Measurements from ENCODE around the gene IQCH. TPM values are rescaled to one million over a fixed set of nuclear protein-coding genes. Genes with fewer than 3 reads are reported as not detected.

The IQCH gene
- total and polyA plus RNA-seq, 9 of the 15 experiments (the other 6 are each of a cell fraction or from before 2014, with no cell fraction given): 1.8 to 3.9 (median 2.7) TPM

DNA sequence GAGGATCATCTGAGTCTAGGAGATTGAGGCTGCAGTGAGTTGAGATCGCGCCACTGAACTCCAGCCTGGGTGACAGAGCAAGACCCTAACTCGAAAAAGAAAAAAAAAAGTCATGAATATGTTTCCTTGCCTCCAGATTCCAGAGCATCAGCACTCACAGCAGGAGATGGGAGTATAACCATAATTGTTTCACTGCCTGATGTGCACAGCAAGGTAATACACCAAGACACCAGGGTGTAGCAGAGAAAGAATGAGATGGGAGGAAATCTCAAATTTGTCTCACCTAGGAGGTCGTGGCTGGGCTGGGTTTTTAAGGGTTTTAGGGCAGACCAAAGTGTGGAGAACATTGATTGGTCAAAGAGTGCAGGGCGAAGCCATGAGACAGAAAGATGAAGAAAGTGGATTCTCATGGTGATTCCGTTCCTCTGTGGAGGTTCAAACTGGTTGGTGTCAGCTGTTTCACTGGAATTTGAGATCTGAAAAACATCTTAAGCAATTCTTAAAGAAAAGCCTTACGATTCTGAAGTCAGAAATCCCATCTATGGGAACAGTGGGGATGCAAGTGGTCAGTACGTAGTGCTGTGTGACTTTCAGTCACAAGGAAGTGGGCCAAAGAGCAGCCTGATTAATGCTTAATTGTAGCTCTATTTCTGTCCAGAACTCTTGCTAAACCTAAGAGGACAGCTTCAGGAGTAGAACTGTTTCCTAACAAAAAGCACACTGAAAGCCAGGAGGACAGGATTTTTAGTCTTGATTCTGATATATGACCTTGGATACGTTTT, 258.5 kb downstream of the IQCH start:
- ChIA-PET CTCF (ENCODE audit: low intra/inter-chr PET ratio) (no interaction called here), POLR2A (no interaction called here)
- intact Hi-C loops (cut with micrococcal nuclease): no loop called here
- H2AFZ ChIP-seq (ENCODE audit: low read depth, low read length): no peak overlapping the region
- H3K4me1 ChIP-seq (replicated peaks in 1 of 2; ENCODE audit: control insufficient read depth in 2 of 2, insufficient read depth in 2 of 2, low read length in 2 of 2): peaks cover 6 to 10% of the 10 kb centered on the region in 2 experiments; a peak in 3 of 5 replicates
- H3K9me3 ChIP-seq (replicated peaks; ENCODE audit: control insufficient read depth, insufficient read depth, low read depth, low read length): no peaks in the 10 kb centered on the region
- no peaks in the 10 kb centered on the region for H4K20me1 ChIP-seq (replicated peaks; ENCODE audit: control insufficient read depth, insufficient read depth, low read length)
- H3K79me2 ChIP-seq (ENCODE audit: control insufficient read depth, insufficient read depth, low read length): no peaks in the 10 kb centered on the region
- no peak overlapping the region for H3K9ac ChIP-seq (ENCODE audit: insufficient read depth in 1 of 2, low read depth in 2 of 2, low read length in 2 of 2)
- ATAC-seq (no peak), DNase-seq (ENCODE audit: extremely low read depth in 1 of 4, low spot score in 3 of 4) (no peak), FAIRE-seq (no peak)
- no peak overlapping the region for H3K4me2 ChIP-seq (ENCODE audit: insufficient read depth, low read length)
- H3K36me3 ChIP-seq (ENCODE audit: control insufficient read depth, insufficient read depth, low read length): no peaks in the 10 kb centered on the region
- in situ Hi-C loops (cut with MboI): no loop called here
- H3K4me3 ChIP-seq: no peak overlapping the region
- no TSS peak for BruUV-seq (replicated peaks)
- WGBS (ENCODE audit: insufficient coverage, low coverage, missing lambda C conversion rate): 55% methylated on average over 9 of the region's 9 CpGs
- H3K27ac ChIP-seq (ENCODE audit: extremely low read depth, low read depth, low read length): no peak overlapping the region
- no peaks in the 10 kb centered on the region for H3K9me1 ChIP-seq (ENCODE audit: control insufficient read depth, insufficient read depth, low read length)
- TF ChIP-seq, protein P1, sequence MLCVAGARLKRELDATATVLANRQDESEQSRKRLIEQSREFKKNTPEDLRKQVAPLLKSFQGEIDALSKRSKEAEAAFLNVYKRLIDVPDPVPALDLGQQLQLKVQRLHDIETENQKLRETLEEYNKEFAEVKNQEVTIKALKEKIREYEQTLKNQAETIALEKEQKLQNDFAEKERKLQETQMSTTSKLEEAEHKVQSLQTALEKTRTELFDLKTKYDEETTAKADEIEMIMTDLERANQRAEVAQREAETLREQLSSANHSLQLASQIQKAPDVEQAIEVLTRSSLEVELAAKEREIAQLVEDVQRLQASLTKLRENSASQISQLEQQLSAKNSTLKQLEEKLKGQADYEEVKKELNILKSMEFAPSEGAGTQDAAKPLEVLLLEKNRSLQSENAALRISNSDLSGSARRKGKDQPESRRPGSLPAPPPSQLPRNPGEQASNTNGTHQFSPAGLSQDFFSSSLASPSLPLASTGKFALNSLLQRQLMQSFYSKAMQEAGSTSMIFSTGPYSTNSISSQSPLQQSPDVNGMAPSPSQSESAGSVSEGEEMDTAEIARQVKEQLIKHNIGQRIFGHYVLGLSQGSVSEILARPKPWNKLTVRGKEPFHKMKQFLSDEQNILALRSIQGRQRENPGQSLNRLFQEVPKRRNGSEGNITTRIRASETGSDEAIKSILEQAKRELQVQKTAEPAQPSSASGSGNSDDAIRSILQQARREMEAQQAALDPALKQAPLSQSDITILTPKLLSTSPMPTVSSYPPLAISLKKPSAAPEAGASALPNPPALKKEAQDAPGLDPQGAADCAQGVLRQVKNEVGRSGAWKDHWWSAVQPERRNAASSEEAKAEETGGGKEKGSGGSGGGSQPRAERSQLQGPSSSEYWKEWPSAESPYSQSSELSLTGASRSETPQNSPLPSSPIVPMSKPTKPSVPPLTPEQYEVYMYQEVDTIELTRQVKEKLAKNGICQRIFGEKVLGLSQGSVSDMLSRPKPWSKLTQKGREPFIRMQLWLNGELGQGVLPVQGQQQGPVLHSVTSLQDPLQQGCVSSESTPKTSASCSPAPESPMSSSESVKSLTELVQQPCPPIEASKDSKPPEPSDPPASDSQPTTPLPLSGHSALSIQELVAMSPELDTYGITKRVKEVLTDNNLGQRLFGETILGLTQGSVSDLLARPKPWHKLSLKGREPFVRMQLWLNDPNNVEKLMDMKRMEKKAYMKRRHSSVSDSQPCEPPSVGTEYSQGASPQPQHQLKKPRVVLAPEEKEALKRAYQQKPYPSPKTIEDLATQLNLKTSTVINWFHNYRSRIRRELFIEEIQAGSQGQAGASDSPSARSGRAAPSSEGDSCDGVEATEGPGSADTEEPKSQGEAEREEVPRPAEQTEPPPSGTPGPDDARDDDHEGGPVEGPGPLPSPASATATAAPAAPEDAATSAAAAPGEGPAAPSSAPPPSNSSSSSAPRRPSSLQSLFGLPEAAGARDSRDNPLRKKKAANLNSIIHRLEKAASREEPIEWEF (CRISPR knock-in tag; IDR thresholded peaks at IDR 0.05): no peak
- TF ChIP-seq ZNF584 (CRISPR knock-in tag; IDR thresholded peaks at IDR 0.05; ENCODE audit: low read depth): no peak
- TF ChIP-seq POLR3G (IDR thresholded peaks at IDR 0.05; ENCODE audit: extremely low read depth, insufficient read length, insufficient replicate concordance): no peak
- TF ChIP-seq THRAP3 (IDR thresholded peaks at IDR 0.05; ENCODE audit: borderline replicate concordance): no peak
- TF ChIP-seq ZFX (CRISPR knock-in tag; IDR thresholded peaks at IDR 0.05): no peak
- TF ChIP-seq SAP30 (IDR thresholded peaks at IDR 0.05; ENCODE audit: borderline replicate concordance, insufficient read depth, low read depth, low read length, poor library complexity, severe bottlenecking): no peak
- TF ChIP-seq ZKSCAN1 (IDR thresholded peaks at IDR 0.05; ENCODE audit: low read depth, low read length): no peak
- no peak for TF ChIP-seq NRF1 (conservative IDR thresholded peaks at IDR 0.05 in 1 of 2, IDR thresholded peaks at IDR 0.05 in 1 of 2)
- TF ChIP-seq, protein P2, sequence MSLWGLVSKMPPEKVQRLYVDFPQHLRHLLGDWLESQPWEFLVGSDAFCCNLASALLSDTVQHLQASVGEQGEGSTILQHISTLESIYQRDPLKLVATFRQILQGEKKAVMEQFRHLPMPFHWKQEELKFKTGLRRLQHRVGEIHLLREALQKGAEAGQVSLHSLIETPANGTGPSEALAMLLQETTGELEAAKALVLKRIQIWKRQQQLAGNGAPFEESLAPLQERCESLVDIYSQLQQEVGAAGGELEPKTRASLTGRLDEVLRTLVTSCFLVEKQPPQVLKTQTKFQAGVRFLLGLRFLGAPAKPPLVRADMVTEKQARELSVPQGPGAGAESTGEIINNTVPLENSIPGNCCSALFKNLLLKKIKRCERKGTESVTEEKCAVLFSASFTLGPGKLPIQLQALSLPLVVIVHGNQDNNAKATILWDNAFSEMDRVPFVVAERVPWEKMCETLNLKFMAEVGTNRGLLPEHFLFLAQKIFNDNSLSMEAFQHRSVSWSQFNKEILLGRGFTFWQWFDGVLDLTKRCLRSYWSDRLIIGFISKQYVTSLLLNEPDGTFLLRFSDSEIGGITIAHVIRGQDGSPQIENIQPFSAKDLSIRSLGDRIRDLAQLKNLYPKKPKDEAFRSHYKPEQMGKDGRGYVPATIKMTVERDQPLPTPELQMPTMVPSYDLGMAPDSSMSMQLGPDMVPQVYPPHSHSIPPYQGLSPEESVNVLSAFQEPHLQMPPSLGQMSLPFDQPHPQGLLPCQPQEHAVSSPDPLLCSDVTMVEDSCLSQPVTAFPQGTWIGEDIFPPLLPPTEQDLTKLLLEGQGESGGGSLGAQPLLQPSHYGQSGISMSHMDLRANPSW (CRISPR knock-in tag; IDR thresholded peaks at IDR 0.05): no peak
- TF ChIP-seq RBM39 (optimal IDR thresholded peaks at IDR 0.05; ENCODE audit: low read depth, low read length): no peak
- no peak for TF ChIP-seq TGIF2 (CRISPR knock-in tag; IDR thresholded peaks at IDR 0.05)
- no peak for TF ChIP-seq JUND (IDR thresholded peaks at IDR 0.05; ENCODE audit: borderline replicate concordance, low read depth, low read length)
- TF ChIP-seq JUND (tag; IDR thresholded peaks at IDR 0.05; ENCODE audit: borderline replicate concordance, low read depth, low read length): no peak
- TF ChIP-seq BDP1 (IDR thresholded peaks at IDR 0.05; ENCODE audit: insufficient read depth, insufficient read length): no peak
- H3K27me3 ChIP-seq (ENCODE audit: control insufficient read depth in 2 of 2, insufficient read depth in 2 of 2, low read length in 2 of 2): no peaks in the 10 kb centered on the region

All from K562 (cell line).